Prostate gland (tissue), 2 donors: ENCODE results near the gene CBX6.

Experiments used
- POLR2A ChIP-seq: fragments of 450-650 bp; IDR thresholded peaks from one replicate; pipeline ENCODE4 v1.6.1; 2016; ENCODE audit warnings: antibody characterized with exemption, mild to moderate bottlenecking
- TF ChIP-seq, protein P1 (sequence below), 4 experiments: fragments of 200-600 bp in 2 of 4; fragments of 450-650 bp in 2 of 4; sonication (generic) in 2 of 4; IDR thresholded peaks; 1 replicate in 3 of 4; 2 replicates in 1 of 4; pipeline ENCODE4 v1.5.1; 2016 to 2019; ENCODE audit warnings: antibody characterized with exemption in 4 of 4, mild to moderate bottlenecking in 2 of 4, moderate library complexity in 2 of 4

DNA sequence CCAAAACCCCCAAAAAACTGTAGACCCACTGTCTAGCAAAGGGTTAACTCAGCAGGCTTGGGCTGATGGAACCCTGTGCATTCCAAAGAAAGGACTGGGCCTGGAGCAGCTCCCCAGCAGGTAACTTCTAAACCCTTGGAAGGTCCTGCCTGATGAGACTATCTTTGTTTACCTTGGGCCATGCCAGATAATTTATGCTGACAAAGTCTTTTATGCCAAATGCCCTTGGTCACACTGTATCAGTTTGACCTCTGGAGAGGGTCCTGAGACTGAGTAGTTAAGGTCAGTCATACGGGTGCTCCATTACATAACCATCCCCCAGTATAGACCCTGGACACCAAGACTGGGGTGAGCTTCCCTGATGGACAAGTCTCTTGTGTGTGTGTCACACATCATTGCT is 56.2 kb downstream of the CBX6 start:
- TF ChIP-seq POLR2A: no peak
- TF ChIP-seq, protein P1, sequence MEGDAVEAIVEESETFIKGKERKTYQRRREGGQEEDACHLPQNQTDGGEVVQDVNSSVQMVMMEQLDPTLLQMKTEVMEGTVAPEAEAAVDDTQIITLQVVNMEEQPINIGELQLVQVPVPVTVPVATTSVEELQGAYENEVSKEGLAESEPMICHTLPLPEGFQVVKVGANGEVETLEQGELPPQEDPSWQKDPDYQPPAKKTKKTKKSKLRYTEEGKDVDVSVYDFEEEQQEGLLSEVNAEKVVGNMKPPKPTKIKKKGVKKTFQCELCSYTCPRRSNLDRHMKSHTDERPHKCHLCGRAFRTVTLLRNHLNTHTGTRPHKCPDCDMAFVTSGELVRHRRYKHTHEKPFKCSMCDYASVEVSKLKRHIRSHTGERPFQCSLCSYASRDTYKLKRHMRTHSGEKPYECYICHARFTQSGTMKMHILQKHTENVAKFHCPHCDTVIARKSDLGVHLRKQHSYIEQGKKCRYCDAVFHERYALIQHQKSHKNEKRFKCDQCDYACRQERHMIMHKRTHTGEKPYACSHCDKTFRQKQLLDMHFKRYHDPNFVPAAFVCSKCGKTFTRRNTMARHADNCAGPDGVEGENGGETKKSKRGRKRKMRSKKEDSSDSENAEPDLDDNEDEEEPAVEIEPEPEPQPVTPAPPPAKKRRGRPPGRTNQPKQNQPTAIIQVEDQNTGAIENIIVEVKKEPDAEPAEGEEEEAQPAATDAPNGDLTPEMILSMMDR (IDR thresholded peaks at IDR 0.05): no peak
